Upper lobe of right lung (tissue), 1 donor: ENCODE results near the gene WNT4. TPM values are rescaled to one million over a fixed set of nuclear protein-coding genes. Genes with fewer than 3 reads are reported as not detected.

Experiments used
- ATAC-seq: fragments of 200-7000 bp; cut with Tn5 transposase; one replicate; pipeline ENCODE4 v1.9.1; 2020; ENCODE audit warnings: mild to moderate bottlenecking, moderate library complexity
- DNase-seq: peaks from one replicate; pipeline ENCODE4 v3.0.0-alpha.2; 2020
- H3K27ac ChIP-seq: fragments of 200-600 bp; one replicate; pipeline ENCODE4 v1.8.0; 2022
- H3K27me3 ChIP-seq: fragments of 200-600 bp; one replicate; pipeline ENCODE4 v1.8.0; 2022; ENCODE audit warnings: mild to moderate bottlenecking
- H3K36me3 ChIP-seq: fragments of 200-600 bp; one replicate; pipeline ENCODE4 v1.8.0; 2022
- H3K4me1 ChIP-seq: fragments of 200-600 bp; one replicate; pipeline ENCODE4 v1.8.0; 2022
- H3K4me3 ChIP-seq: fragments of 200-600 bp; one replicate; pipeline ENCODE4 v1.8.0; 2022; ENCODE audit warnings: mild to moderate bottlenecking
- H3K9me3 ChIP-seq: fragments of 200-600 bp; one replicate; pipeline ENCODE4 v1.8.0; 2022
- intact Hi-C: fragments of 100-400 bp; cut with DNase I; formaldehyde crosslinking; loops from one replicate; pipeline ENCODE4 v1.11.0; 2022
- total RNA-seq: library from RNA; stranded (reverse); fragmentation: NEBNext Ultra II Directional; extraction: Animal tissue kit (Norgen Biotek cat#: 25700); gene quantifications from one replicate; pipeline ENCODE4 v1.2.1, GENCODE V29; 2021
- TF ChIP-seq, protein P1 (sequence below): fragments of 200-600 bp; IDR thresholded peaks from one replicate; pipeline ENCODE4 v1.8.0; 2022; ENCODE audit warnings: antibody characterized with exemption
- donor health status: DM: no; HTN: yes; CAD: no; lungs with severe emphysema.

The WNT4 gene
- total RNA-seq, 1 donor from 2014 or later: 1.8 TPM

DNA sequence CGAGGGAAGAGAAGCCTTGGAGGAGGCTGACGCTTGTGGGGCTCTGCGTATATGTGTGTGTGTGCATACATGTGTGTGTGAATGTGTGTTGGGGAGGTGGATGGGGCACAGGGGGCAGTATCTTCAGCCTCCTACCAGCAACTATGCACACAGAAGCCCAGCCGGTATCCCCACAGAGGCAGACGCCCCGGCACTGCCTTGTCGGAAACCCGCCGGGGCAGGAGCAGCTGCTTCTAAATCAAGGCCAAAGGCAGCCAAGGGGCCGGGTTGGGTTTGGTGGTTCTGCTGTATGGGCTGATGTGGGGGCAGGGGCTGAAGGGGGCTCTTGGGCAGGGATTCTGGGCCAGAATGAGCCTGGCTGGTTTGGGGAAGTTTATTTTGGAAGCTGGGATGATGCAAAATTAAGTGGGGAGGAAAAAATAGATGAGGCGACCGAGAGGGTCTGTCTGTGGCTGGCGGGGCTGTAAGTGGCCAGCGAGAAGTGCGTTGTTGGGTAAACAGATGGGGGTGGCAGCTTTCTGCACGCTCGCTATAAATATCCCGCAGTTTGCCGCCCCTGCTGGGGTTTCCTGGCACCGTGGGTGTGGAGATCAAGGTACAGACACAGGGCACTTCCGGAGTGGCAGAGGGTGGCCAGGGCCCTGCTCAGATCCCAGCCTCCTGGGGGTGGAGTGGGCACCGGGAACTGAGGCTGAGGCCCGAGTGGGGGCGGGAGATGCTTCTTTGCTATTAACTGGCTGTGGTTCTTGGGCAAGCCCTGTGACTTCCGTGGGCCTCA lies 11.0 kb upstream of the WNT4 start:
- intact Hi-C loops: no loop called here
- Histone ChIP-seq H3K27ac (no peak overlapping the region), H3K36me3 (no peaks in the 10 kb centered on the region), H3K9me3 (no peaks in the 10 kb centered on the region), H3K27me3 (peaks cover 5% of the 10 kb centered on the region), H3K4me1 (no peaks in the 10 kb centered on the region), H3K4me3 (no peak overlapping the region)
- ATAC-seq: no peak
- TF ChIP-seq, protein P1, sequence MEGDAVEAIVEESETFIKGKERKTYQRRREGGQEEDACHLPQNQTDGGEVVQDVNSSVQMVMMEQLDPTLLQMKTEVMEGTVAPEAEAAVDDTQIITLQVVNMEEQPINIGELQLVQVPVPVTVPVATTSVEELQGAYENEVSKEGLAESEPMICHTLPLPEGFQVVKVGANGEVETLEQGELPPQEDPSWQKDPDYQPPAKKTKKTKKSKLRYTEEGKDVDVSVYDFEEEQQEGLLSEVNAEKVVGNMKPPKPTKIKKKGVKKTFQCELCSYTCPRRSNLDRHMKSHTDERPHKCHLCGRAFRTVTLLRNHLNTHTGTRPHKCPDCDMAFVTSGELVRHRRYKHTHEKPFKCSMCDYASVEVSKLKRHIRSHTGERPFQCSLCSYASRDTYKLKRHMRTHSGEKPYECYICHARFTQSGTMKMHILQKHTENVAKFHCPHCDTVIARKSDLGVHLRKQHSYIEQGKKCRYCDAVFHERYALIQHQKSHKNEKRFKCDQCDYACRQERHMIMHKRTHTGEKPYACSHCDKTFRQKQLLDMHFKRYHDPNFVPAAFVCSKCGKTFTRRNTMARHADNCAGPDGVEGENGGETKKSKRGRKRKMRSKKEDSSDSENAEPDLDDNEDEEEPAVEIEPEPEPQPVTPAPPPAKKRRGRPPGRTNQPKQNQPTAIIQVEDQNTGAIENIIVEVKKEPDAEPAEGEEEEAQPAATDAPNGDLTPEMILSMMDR: no peak
- DNase-seq: no peak

DNA sequence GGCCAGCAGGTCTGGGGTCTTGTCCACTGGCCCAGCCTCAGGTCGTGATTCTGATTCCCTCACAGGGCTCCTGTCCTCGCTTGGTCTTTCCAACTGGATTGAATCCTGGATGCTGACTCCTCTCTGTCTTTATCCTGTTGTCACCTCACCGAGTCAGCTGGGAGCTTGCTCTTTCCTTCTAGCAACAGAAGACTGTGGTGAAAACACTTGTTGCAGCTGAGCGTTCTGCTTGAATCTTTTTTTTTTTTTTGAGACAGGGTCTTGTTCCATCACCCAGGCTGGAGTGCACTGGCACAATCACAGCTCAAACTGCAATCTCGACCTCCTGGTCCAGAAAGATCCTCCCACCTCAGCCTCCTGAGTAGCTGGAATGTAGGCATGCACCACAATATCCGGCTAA lies 8.0 kb upstream of the WNT4 start:
- H3K4me1 ChIP-seq: no peaks in the 10 kb centered on the region
- DNase-seq: no peak
- no peak overlapping the region for H3K27ac ChIP-seq
- H3K9me3 ChIP-seq: no peaks in the 10 kb centered on the region
- TF ChIP-seq, protein P1: no peak
- ATAC-seq: no peak
- H3K27me3 ChIP-seq: peaks cover 5% of the 10 kb centered on the region
- H3K4me3 ChIP-seq: no peak overlapping the region
- intact Hi-C loops: no loop called here
- no peaks in the 10 kb centered on the region for H3K36me3 ChIP-seq

DNA sequence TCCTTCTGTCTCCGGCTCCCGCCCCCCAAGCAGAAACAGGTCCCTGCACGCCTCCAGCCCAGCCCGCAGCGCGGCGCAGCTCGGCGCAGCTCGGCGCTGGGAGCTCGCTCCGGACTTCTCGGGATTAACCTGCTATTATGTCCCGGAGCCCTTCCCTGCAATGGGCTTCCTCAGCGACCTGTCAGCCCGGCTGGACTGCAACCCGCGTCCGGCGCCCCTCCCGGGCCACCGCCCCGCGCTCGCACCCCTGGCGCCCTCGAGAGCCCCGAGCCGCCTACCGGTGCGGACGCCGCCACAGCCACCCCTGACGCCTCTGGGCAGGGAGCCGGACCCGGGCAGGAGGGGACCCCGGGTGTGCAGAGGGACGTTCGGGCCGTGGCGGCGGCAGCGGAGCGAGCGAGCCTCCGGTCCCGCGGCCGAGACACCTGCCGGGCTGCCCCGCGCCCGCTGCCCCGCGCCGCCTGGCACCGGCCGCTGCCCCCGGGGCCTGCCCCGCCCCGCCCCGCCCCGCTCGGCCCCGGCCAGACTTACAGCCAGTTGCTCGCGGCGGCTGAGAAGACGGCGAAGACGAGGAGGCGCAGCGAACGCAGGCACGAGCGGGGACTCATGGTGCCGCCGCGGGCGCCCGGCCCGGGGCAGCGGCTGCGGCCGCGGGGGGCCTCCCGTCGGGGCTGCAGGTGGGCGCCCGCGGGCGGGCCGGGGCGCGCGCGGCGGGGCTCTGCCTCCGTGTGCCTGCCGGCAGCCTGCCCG lies 407 bp downstream of the WNT4 start:
- no peaks in the 10 kb centered on the region for H3K9me3 ChIP-seq
- peaks cover 25% of the 10 kb centered on the region for H3K27me3 ChIP-seq
- peak; percentile 37 for ATAC-seq
- peak overlapping the region; percentile 54 for H3K4me3 ChIP-seq
- no peaks in the 10 kb centered on the region for H3K36me3 ChIP-seq
- no peak for DNase-seq
- H3K27ac ChIP-seq: no peak overlapping the region
- H3K4me1 ChIP-seq: peaks cover 13% of the 10 kb centered on the region
- intact Hi-C loops: no loop called here
- TF ChIP-seq, protein P1: no peak

- ATAC-seq (peak; percentile 2), DNase-seq (no peak)
- intact Hi-C loops: no loop called here
- Histone ChIP-seq H3K4me3 (peak overlapping the region; percentile 54), H3K36me3 (no peaks in the 10 kb centered on the region), H3K9me3 (no peaks in the 10 kb centered on the region), H3K27me3 (peaks cover 25% of the 10 kb centered on the region), H3K27ac (no peak overlapping the region), H3K4me1 (peaks cover 13% of the 10 kb centered on the region)
- TF ChIP-seq, protein P1: no peak
Measured at GRCh38 chr1:22141554-22142314, 1.2 kb downstream of the WNT4 start.

- no peak overlapping the region for H3K4me3 ChIP-seq
- ATAC-seq (no peak), DNase-seq (no peak)
- H3K9me3 ChIP-seq: no peaks in the 10 kb centered on the region
- H3K36me3 ChIP-seq: no peaks in the 10 kb centered on the region
- peaks cover 25% of the 10 kb centered on the region for H3K27me3 ChIP-seq
- intact Hi-C loops: no loop called here
- H3K27ac ChIP-seq: no peak overlapping the region
- TF ChIP-seq, protein P1: no peak
- peaks cover 13% of the 10 kb centered on the region for H3K4me1 ChIP-seq
Measured at GRCh38 chr1:22140694-22141093, 2.2 kb downstream of the WNT4 start.
